ENCODE results near the gene KRT4.

DNA sequence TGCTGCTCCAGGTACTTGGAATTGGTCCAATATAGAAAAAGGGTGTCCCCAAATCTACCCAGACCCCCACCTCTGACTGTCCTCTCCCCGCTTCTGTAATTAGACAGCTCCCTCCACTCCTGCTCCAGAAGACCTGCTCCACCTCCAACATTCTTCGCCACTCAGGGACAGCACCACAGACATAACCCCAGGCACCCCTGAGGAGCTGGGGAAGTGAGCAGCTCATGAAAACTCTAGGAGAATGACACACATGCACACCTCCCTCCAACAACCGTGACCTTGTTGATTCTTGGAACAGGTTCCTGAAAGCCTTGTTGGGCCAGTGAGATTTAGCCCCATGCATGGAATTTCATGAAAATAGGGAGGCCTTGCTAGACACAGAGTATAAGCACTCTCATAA, 8.2 kb downstream of the KRT4 start:
- TF ChIP-seq EZH2 (IDR thresholded peaks at IDR 0.05; ENCODE audit: borderline replicate concordance, low read depth, low read length, severe bottlenecking) = no peak
- TF ChIP-seq, protein P1, sequence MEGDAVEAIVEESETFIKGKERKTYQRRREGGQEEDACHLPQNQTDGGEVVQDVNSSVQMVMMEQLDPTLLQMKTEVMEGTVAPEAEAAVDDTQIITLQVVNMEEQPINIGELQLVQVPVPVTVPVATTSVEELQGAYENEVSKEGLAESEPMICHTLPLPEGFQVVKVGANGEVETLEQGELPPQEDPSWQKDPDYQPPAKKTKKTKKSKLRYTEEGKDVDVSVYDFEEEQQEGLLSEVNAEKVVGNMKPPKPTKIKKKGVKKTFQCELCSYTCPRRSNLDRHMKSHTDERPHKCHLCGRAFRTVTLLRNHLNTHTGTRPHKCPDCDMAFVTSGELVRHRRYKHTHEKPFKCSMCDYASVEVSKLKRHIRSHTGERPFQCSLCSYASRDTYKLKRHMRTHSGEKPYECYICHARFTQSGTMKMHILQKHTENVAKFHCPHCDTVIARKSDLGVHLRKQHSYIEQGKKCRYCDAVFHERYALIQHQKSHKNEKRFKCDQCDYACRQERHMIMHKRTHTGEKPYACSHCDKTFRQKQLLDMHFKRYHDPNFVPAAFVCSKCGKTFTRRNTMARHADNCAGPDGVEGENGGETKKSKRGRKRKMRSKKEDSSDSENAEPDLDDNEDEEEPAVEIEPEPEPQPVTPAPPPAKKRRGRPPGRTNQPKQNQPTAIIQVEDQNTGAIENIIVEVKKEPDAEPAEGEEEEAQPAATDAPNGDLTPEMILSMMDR (IDR thresholded peaks at IDR 0.05; ENCODE audit: extremely low read depth in 1 of 2, insufficient read depth in 1 of 2, low read depth in 1 of 2, low read length in 2 of 2) = no peak
- no peak for TF ChIP-seq GATA2 (IDR thresholded peaks at IDR 0.05; ENCODE audit: insufficient read depth, insufficient read length, low read depth, low read length)
- no peak for TF ChIP-seq JUN (IDR thresholded peaks at IDR 0.05; ENCODE audit: borderline replicate concordance, insufficient read depth, insufficient read length, low read depth)
- no peak for TF ChIP-seq POLR2A (IDR thresholded peaks at IDR 0.05; ENCODE audit: low read depth, low read length)
- TF ChIP-seq, protein P2, sequence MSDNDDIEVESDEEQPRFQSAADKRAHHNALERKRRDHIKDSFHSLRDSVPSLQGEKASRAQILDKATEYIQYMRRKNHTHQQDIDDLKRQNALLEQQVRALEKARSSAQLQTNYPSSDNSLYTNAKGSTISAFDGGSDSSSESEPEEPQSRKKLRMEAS (IDR thresholded peaks at IDR 0.05; ENCODE audit: insufficient read depth, insufficient read length) = no peak
- no peak for TF ChIP-seq MYC (IDR thresholded peaks at IDR 0.05; ENCODE audit: low read depth, low read length)
- TF ChIP-seq FOS (IDR thresholded peaks at IDR 0.05; ENCODE audit: borderline replicate concordance, insufficient read depth, low read length) = no peak
- no peak for TF ChIP-seq POLR2AphosphoS5 (IDR thresholded peaks at IDR 0.05; ENCODE audit: insufficient read depth, low read depth, low read length)
